ENCODE data around the gene PACS2.
A peak's percentile ranks its signal among the peaks of the same experiment; 100 is the strongest.

PACS2 gene

GRCh38 chr14:105363847-105364708 is 49.5 kb downstream of the PACS2 start:
- TF ChIP-seq, protein P1, sequence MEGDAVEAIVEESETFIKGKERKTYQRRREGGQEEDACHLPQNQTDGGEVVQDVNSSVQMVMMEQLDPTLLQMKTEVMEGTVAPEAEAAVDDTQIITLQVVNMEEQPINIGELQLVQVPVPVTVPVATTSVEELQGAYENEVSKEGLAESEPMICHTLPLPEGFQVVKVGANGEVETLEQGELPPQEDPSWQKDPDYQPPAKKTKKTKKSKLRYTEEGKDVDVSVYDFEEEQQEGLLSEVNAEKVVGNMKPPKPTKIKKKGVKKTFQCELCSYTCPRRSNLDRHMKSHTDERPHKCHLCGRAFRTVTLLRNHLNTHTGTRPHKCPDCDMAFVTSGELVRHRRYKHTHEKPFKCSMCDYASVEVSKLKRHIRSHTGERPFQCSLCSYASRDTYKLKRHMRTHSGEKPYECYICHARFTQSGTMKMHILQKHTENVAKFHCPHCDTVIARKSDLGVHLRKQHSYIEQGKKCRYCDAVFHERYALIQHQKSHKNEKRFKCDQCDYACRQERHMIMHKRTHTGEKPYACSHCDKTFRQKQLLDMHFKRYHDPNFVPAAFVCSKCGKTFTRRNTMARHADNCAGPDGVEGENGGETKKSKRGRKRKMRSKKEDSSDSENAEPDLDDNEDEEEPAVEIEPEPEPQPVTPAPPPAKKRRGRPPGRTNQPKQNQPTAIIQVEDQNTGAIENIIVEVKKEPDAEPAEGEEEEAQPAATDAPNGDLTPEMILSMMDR (conservative IDR thresholded peaks at IDR 0.05; ENCODE audit: low read length): no peak
- TF ChIP-seq EZH2phosphoT487 (IDR thresholded peaks at IDR 0.05; ENCODE audit: borderline replicate concordance): no peak
- H3K4me2 ChIP-seq (ENCODE audit: low read depth, low read length, poor library complexity, severe bottlenecking): peak overlapping the region; percentile 37
- no peak overlapping the region for H3K9ac ChIP-seq (ENCODE audit: low read depth, low read length, poor library complexity, severe bottlenecking)
- H3K4me3 ChIP-seq (ENCODE audit: low read length, poor library complexity, severe bottlenecking): no peak overlapping the region
- H3K4me1 ChIP-seq (ENCODE audit: insufficient read depth, low read length, poor library complexity, severe bottlenecking): no peaks in the 10 kb centered on the region
- no peaks in the 10 kb centered on the region for H3K9me3 ChIP-seq (ENCODE audit: insufficient read depth, low read depth, low read length)
- no peaks in the 10 kb centered on the region for H3K9me2 ChIP-seq (replicated peaks; ENCODE audit: low read depth, low read length)
- H3K36me3 ChIP-seq (ENCODE audit: insufficient read depth, low read length): no peaks in the 10 kb centered on the region
- no peaks in the 10 kb centered on the region for H3K79me2 ChIP-seq (ENCODE audit: insufficient read depth, low read length)
- no peaks in the 10 kb centered on the region for H4K20me1 ChIP-seq (ENCODE audit: insufficient read depth, low read length, poor library complexity, severe bottlenecking)
- no peak overlapping the region for H2AFZ ChIP-seq (ENCODE audit: low read length)
- H3K27me3 ChIP-seq (ENCODE audit: insufficient read depth, low read length, poor library complexity, severe bottlenecking): no peaks in the 10 kb centered on the region
- H3F3A ChIP-seq (ENCODE audit: low read depth): no peaks in the 10 kb centered on the region

- no peaks in the 10 kb centered on the region for H3K9me3 ChIP-seq (ENCODE audit: insufficient read depth, low read depth, low read length)
- no peaks in the 10 kb centered on the region for H3K36me3 ChIP-seq (ENCODE audit: insufficient read depth, low read length)
- H3K79me2 ChIP-seq (ENCODE audit: insufficient read depth, low read length): no peaks in the 10 kb centered on the region
- H3K4me3 ChIP-seq (ENCODE audit: low read length, poor library complexity, severe bottlenecking): no peak overlapping the region
- no peak overlapping the region for H2AFZ ChIP-seq (ENCODE audit: low read length)
- no peaks in the 10 kb centered on the region for H3K9me2 ChIP-seq (replicated peaks; ENCODE audit: low read depth, low read length)
- H3K27me3 ChIP-seq (ENCODE audit: insufficient read depth, low read length, poor library complexity, severe bottlenecking): no peaks in the 10 kb centered on the region
- TF ChIP-seq, protein P1 (conservative IDR thresholded peaks at IDR 0.05; ENCODE audit: low read length): no peak
- TF ChIP-seq EZH2phosphoT487 (IDR thresholded peaks at IDR 0.05; ENCODE audit: borderline replicate concordance): no peak
- H3F3A ChIP-seq (ENCODE audit: low read depth): no peaks in the 10 kb centered on the region
- no peaks in the 10 kb centered on the region for H4K20me1 ChIP-seq (ENCODE audit: insufficient read depth, low read length, poor library complexity, severe bottlenecking)
- H3K4me2 ChIP-seq (ENCODE audit: low read depth, low read length, poor library complexity, severe bottlenecking): peak overlapping the region; percentile 37
- peak overlapping the region; percentile 22 for H3K9ac ChIP-seq (ENCODE audit: low read depth, low read length, poor library complexity, severe bottlenecking)
- no peaks in the 10 kb centered on the region for H3K4me1 ChIP-seq (ENCODE audit: insufficient read depth, low read length, poor library complexity, severe bottlenecking)
Observed at GRCh38 chr14:105365101-105365500, 50.6 kb downstream of the PACS2 start.

DNA sequence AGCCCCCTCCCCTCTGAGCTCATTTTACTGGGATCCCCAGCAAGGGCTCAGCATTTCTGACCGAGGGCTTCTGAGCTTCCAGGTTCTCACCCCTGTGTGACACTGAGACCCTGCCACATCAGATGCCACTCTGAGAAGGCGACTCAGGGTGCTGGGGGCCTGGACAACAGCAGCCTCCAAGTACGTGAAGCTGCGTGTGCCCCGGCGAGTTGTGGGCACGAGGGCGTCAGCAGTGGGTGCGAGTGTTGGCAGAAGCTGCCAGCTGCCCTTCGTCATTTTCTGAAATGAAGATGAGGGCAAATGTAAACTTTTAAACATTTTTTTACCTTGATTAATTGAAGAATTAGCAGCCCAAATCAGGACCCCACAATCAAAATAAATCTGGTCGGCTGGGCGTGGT is 51.1 kb downstream of the PACS2 start:
- no peaks in the 10 kb centered on the region for H3K36me3 ChIP-seq (ENCODE audit: insufficient read depth, low read length)
- no peaks in the 10 kb centered on the region for H3K79me2 ChIP-seq (ENCODE audit: insufficient read depth, low read length)
- no peaks in the 10 kb centered on the region for H3K27me3 ChIP-seq (ENCODE audit: insufficient read depth, low read length, poor library complexity, severe bottlenecking)
- no peaks in the 10 kb centered on the region for H3K9me2 ChIP-seq (replicated peaks; ENCODE audit: low read depth, low read length)
- H3K9me3 ChIP-seq (ENCODE audit: insufficient read depth, low read depth, low read length): no peaks in the 10 kb centered on the region
- H3F3A ChIP-seq (ENCODE audit: low read depth): no peaks in the 10 kb centered on the region
- no peak overlapping the region for H3K4me3 ChIP-seq (ENCODE audit: low read length, poor library complexity, severe bottlenecking)
- no peak overlapping the region for H2AFZ ChIP-seq (ENCODE audit: low read length)
- H4K20me1 ChIP-seq (ENCODE audit: insufficient read depth, low read length, poor library complexity, severe bottlenecking): no peaks in the 10 kb centered on the region
- no peak overlapping the region for H3K4me2 ChIP-seq (ENCODE audit: low read depth, low read length, poor library complexity, severe bottlenecking)
- no peak for TF ChIP-seq EZH2phosphoT487 (IDR thresholded peaks at IDR 0.05; ENCODE audit: borderline replicate concordance)
- TF ChIP-seq, protein P1 (conservative IDR thresholded peaks at IDR 0.05; ENCODE audit: low read length): no peak
- H3K4me1 ChIP-seq (ENCODE audit: insufficient read depth, low read length, poor library complexity, severe bottlenecking): no peaks in the 10 kb centered on the region
- H3K9ac ChIP-seq (ENCODE audit: low read depth, low read length, poor library complexity, severe bottlenecking): no peak overlapping the region
